ENCODE data around the gene TF. TPM values are rescaled to one million over a fixed set of nuclear protein-coding genes. Genes with fewer than 3 reads are reported as not detected.

TF gene
- total and polyA plus RNA-seq, 10 of the 15 experiments (the other 5 are each of a cell fraction or from before 2014, with no cell fraction given): under 0.01 to 8.9 (median 0.05) TPM; not detected in 1

GRCh38 chr3:133734305-133734704 lies 11.9 kb upstream of the TF start:
- Histone ChIP-seq H3K9me3 (replicated peaks; ENCODE audit: control insufficient read depth, insufficient read depth, low read length) (no peaks in the 10 kb centered on the region; the same call in 2 of the 3 replicates), H3K27ac (ENCODE audit: control insufficient read depth, insufficient read depth) (no peak overlapping the region), H4K20me1 (ENCODE audit: control insufficient read depth, insufficient read depth) (no peaks in the 10 kb centered on the region), H3K79me2 (ENCODE audit: control insufficient read depth, insufficient read depth, low read length) (no peaks in the 10 kb centered on the region), H3K36me3 (ENCODE audit: control insufficient read depth in 2 of 2, insufficient read depth in 2 of 2, low read length in 1 of 2) (no peaks in the 10 kb centered on the region), H3K4me3 (no peak overlapping the region), H3K4me2 (ENCODE audit: control insufficient read depth, insufficient read depth) (no peak overlapping the region), H3K4me1 (ENCODE audit: control insufficient read depth, insufficient read depth, low read length) (no peaks in the 10 kb centered on the region), H3K9ac (ENCODE audit: control insufficient read depth, insufficient read depth, low read length) (no peak overlapping the region), H3K27me3 (replicated peaks in 1 of 2; ENCODE audit: control insufficient read depth in 2 of 2, insufficient read depth in 2 of 2, low read length in 1 of 2) (0 out of 4 replicates have a peak, but pooled peaks cover 0 to 3% of the 10 kb centered on the region in 2 experiments), H2AFZ (ENCODE audit: control insufficient read depth, low read depth, low read length) (no peak overlapping the region)
- DNase-seq (ENCODE audit: low read depth, low spot score) (no peak), ATAC-seq (no peak), FAIRE-seq (no peak)
- ChIA-PET CTCF (no interaction called here), SMC1A (ENCODE audit: uncharacterized antibody, unreplicated experiment) (no interaction called here), RAD21 (ENCODE audit: unreplicated experiment) (no interaction called here), POLR2A (no interaction called here)
- in situ Hi-C loops (cut with MboI) (no loop called here), intact Hi-C loops (cut with micrococcal nuclease; ENCODE audit: unreplicated experiment) (no loop called here)
- no peak for TF ChIP-seq CBX3 (IDR thresholded peaks at IDR 0.05; ENCODE audit: borderline replicate concordance, low read depth)
- TF ChIP-seq CREM (IDR thresholded peaks at IDR 0.05; ENCODE audit: low read depth): no peak
- no peak for TF ChIP-seq TCF12 (IDR thresholded peaks at IDR 0.05; ENCODE audit: low read depth, low read length)
- TF ChIP-seq NKRF (conservative IDR thresholded peaks at IDR 0.05): no peak
- no peak for TF ChIP-seq MEF2B (IDR thresholded peaks at IDR 0.05; ENCODE audit: partially characterized antibody, poor library complexity, severe bottlenecking)
- TF ChIP-seq SKIL (IDR thresholded peaks at IDR 0.05; ENCODE audit: low read depth, poor library complexity, severe bottlenecking): no peak
- TF ChIP-seq KDM1A (IDR thresholded peaks at IDR 0.05; ENCODE audit: borderline replicate concordance): no peak
- TF ChIP-seq ZBTB40 (IDR thresholded peaks at IDR 0.05; ENCODE audit: borderline replicate concordance): no peak
- no peak for TF ChIP-seq NR2F1 (conservative IDR thresholded peaks at IDR 0.05)
- no peak for TF ChIP-seq USF2 (IDR thresholded peaks at IDR 0.05; ENCODE audit: borderline replicate concordance, low read depth, low read length)
- no peak for TF ChIP-seq HDGF (IDR thresholded peaks at IDR 0.05)
- no peak for TF ChIP-seq FOS (IDR thresholded peaks at IDR 0.05; ENCODE audit: borderline replicate concordance, extremely low read depth, insufficient read length)
- 0% methylated on average over 1 of the region's 1 CpG for WGBS (ENCODE audit: insufficient coverage, insufficient replicate concordance, low lambda C conversion rate, missing lambda C conversion rate)
- no TSS peak for BruUV-seq (replicated peaks)

All from GM12878 (cell line).